Stimulated activated CD4-positive, alpha-beta T cell treated with anti-CD3 and anti-CD28 coated beads, Interleukin-1b, Interleukin-23, amount 100 ng/mL, for 1 hour (primary cell): ENCODE results near the gene SLC7A14.

ENCODE experiments used
- DNase-seq, 2 donors: peaks; one replicate each; pipeline ENCODE4 v3.0.0-alpha.2; 2020; ENCODE audit warnings: low read depth in 2 of 2

The SLC7A14 gene

DNA sequence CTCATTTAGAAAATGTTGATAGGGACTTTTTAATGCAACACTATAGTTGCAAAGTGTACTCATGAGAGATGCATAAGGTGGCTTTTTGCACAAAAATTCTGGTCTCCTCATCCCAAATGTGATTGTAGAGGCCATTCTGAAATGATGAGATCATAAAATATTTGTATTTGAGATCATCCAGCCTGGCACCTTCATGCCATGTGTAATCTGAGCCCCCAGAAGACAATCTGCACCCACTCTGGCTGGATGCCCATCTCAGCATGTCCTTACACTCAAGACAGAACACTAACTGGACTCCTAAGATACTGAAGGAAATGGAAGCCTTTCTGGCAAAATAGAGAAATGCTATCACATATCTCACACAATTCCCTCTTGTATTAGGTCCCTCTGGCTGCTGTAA is 49.2 kb downstream of the SLC7A14 start:
- DNase-seq, result no peak

DNA sequence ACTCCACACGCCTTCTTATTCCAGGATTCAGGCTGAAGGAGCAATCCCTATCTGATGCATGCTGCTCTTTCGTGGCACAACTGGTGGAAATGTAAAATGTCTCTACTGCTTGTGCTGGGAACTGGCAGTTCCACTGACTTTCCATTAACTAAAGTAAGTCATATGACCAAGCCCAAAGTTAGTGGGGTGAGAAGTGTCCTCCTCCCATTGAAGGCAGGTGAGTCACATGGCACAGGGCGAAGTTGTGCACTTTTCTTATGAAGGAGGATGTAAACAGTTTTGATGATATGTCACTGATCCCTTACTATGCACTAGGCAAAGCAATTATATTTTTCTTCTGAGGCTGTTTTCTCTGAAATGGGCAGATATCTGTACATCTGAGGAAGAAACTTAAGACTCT is 51.6 kb downstream of the SLC7A14 start:
- DNase-seq, result no peak

GRCh38 chr3:170532573-170532972 is 53.3 kb downstream of the SLC7A14 start:
- DNase-seq, result no peak

- no peak for DNase-seq
Measured at GRCh38 chr3:170531657-170532335, 54.1 kb downstream of the SLC7A14 start.

- DNase-seq, result no peak
Measured at GRCh38 chr3:170531054-170531453, 54.8 kb downstream of the SLC7A14 start.

DNA sequence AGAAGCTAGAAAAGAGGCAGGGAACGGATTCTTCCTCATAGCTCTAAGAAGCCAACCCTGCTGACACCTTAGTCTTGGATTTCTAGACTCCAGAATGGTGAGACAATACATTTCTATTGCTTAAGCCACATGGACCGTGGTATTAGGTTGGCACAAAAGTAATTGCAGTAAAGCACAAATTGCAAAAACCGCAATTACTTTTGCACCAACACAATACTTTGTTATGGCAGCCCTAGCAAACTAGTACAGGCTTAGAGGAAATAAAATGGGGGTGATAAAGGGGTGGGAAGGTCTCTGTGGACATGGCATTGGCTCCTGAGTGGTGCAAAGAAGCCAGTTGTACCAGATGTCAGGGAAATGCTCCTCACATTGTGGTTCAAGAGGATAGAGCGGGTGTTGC is 56.0 kb downstream of the SLC7A14 start:
- DNase-seq, result no peak

- DNase-seq, result no peak
Measured at GRCh38 chr3:170529346-170529745, 56.5 kb downstream of the SLC7A14 start.

DNA sequence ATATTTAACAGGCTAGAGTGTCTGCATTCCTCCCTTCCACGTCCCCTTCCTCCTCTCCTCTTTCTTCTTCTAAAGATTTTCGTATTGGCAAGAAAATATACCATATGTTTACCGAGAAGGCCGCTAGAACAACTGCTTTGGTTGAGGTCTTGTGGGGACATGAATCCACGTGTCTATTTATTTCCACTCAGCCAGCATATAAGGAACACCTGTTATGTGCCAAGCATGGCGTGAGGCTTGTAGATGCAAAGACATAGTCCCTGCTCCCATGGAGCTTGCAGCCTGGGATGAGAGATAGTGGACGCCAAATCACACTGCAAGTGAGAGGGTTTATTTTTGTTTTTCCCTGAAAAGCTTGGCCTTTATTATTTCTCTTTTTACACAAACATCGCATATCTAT is 57.1 kb downstream of the SLC7A14 start:
- DNase-seq, result no peak

DNA sequence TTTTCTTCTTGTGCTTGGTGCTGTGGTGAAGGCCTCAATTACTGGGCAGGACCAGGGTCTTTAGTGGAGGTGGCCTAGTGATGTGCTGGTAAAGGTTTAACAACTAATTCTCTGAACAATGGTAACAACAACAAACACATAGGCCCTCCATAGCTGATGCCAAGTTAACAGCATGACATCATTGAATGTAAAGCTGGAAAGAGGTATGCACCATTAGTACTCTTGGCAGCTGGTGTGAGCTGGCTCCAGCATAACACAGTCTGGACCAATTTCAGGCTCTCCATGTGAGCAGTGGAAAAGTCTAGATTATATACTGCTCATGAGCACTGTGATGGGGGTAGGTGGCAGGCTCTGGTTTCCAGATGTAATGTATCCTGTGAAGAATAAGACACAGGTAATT is 61.8 kb downstream of the SLC7A14 start:
- DNase-seq, result no peak

- no peak for DNase-seq
Measured at GRCh38 chr3:170523248-170523647, 62.6 kb downstream of the SLC7A14 start.

- DNase-seq, result no peak
Measured at GRCh38 chr3:170522201-170522600, 63.7 kb downstream of the SLC7A14 start.

DNA sequence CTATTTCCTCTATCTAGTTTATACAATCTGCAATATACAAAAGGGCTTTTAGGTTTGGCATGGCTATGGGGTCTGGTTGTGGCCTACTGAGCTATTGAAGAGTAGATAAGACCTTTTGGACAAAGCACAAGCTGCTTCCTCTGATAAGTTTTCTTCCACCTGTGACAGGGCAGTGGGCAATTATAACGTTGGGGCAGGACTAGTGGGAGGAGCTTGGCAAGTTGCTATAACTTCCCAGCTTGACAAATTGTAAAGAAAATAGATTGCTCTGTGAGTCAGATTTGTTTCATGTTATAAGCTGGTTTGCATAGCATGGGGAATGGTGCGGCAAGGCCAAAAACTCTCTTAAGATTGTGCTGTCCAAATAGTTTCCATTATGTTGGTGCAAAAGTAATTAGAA is 64.9 kb downstream of the SLC7A14 start:
- no peak for DNase-seq

- DNase-seq, result no peak
Measured at GRCh38 chr3:170517242-170517945, 68.5 kb downstream of the SLC7A14 start.

- no peak for DNase-seq
Measured at GRCh38 chr3:170513642-170514041, 72.2 kb downstream of the SLC7A14 start.

GRCh38 chr3:170511371-170511770 is 74.5 kb downstream of the SLC7A14 start:
- no peak for DNase-seq

- no peak for DNase-seq
Measured at GRCh38 chr3:170508839-170509238, 77.0 kb downstream of the SLC7A14 start.

DNA sequence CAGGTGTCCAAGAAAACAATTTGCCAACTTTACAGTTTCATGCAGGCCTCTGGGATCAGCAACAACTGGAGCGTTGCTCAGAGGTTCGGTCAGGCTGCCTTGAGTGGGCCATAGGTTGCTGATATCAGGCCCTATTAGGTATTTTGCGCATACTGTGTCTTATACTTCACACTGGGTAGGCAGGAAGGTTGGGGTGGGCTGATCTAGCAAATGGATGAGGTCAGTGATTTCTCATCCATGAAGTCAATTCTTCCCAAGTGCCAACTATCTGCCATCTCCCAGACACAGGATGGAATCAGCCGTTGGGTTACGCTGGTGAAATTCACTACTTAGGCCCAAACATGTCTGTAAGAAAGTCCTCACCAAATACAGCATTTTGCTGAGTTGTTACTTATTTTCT is 77.6 kb downstream of the SLC7A14 start:
- DNase-seq, result no peak

GRCh38 chr3:170507063-170507462 is 78.8 kb downstream of the SLC7A14 start:
- DNase-seq, result no peak

GRCh38 chr3:170506556-170506955 is 79.3 kb downstream of the SLC7A14 start:
- DNase-seq, result no peak

DNA sequence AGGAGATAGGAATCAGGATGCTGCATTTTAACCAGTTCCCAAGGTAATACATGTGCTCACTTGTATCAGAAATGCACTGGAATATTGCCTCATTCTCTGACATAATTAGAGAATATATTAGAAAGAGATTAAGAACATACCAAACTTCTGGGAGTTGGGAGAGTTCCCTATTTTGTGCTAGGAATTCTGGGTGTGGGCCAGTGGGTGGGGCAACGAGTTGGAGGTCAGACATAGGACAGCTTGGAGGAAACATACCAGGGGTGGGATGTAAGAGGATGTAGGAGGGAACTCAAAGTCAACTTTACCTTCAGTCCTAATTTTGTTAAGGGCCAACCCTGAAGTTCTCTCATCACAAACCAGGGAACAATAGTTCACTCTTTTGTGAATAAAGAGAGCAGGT is 83.6 kb downstream of the SLC7A14 start:
- DNase-seq, result no peak

DNA sequence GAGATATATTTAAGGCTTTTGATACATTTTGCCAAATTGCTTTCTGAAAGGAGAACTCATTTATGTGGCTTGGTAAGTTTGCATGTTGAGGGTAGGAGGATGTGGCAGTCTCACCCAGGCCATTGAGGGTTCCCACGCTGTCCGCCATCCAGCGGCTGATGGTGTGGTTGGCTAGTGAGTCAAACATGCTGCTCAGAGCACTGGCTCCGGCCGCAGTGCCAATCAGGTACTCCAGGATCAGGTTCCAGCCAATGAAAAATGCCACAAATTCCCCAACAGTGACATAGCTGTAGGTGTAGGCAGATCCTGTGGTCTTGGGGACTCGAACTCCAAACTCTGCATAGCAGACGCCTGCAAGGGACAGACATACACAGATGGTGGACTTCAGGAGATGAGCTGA is 84.9 kb downstream of the SLC7A14 start:
- no peak for DNase-seq

- no peak for DNase-seq
Measured at GRCh38 chr3:170500462-170500861, 85.4 kb downstream of the SLC7A14 start.

DNA sequence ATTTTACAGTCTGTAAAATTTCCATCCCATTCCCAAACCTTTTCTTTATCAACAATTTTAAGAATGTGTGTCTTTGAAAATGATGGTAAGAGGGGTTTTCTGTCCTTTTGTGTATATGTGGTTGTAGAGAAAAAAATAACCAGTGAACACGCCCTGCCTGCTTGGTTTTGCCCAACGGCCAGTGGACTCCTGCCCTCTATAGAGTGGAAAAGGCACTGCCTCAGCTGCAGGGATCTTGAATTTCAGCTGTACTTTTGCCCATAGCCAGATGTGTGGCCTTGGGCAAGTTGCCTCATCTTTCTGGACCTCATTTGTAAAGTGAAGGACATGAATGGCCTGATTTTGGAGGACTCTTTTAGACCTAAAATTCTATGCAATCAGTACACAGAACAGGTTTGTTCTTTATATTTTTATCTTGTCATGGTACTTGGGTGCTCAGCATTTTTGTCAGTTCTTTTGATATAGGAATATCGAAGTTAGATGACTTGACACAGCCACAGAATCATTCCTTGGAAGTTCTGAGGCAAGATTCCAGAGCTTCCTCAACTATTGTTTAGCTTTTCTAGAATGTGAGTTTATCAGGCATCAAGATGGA is 86.2 kb downstream of the SLC7A14 start:
- no peak for DNase-seq
